HepG2 (cell line): ENCODE measurements around the gene ERMAP. TPM values are rescaled to one million over a fixed set of nuclear protein-coding genes. Genes with fewer than 3 reads are reported as not detected.

Source experiments
- CHD2 ChIP-seq: IDR thresholded peaks from 2 replicates; pipeline ENCODE4 v1.6.1; 2011; ENCODE audit warnings: low read depth, low read length, improper control_type of control experiment
- ELF1 ChIP-seq: sonication (generic); formaldehyde crosslinking; IDR thresholded peaks from 2 replicates; pipeline ENCODE4 v1.4.0; 2020; ENCODE audit warnings: missing genetic modification reagents
- JUND ChIP-seq: sonication (generic); formaldehyde crosslinking; IDR thresholded peaks from 2 replicates; pipeline ENCODE4 v1.8.0; 2022; ENCODE audit warnings: mild to moderate bottlenecking, missing genetic modification reagents
- NR0B2 ChIP-seq: sonication (generic); formaldehyde crosslinking; IDR thresholded peaks from 2 replicates; pipeline ENCODE4 v1.4.0; 2020; ENCODE audit warnings: mild to moderate bottlenecking, missing genetic modification reagents
- REL ChIP-seq: sonication (generic); formaldehyde crosslinking; conservative IDR thresholded peaks from 2 replicates; pipeline ENCODE4 v1.8.0; 2022; ENCODE audit warnings: mild to moderate bottlenecking, missing genetic modification reagents, moderate library complexity
- RFXAP ChIP-seq: sonication (generic); formaldehyde crosslinking; IDR thresholded peaks from 2 replicates; pipeline ENCODE4 v1.4.0; 2020; ENCODE audit warnings: missing genetic modification reagents, borderline replicate concordance
- SP2 ChIP-seq: sonication (generic); formaldehyde crosslinking; IDR thresholded peaks from 2 replicates; pipeline ENCODE4 v1.5.1; 2020; ENCODE audit warnings: mild to moderate bottlenecking, missing genetic modification reagents
- ZC3H13 ChIP-seq: sonication (generic); formaldehyde crosslinking; IDR thresholded peaks from 2 replicates; pipeline ENCODE4 v1.8.1; 2023; ENCODE audit warnings: mild to moderate bottlenecking, missing genetic modification reagents, moderate library complexity
- ZGPAT ChIP-seq: IDR thresholded peaks from 2 replicates; pipeline ENCODE4 v1.6.1; 2016; ENCODE audit warnings: mild to moderate bottlenecking
- ZNF235 ChIP-seq: sonication (generic); formaldehyde crosslinking; IDR thresholded peaks from 2 replicates; pipeline ENCODE4 v1.8.1; 2023; ENCODE audit warnings: mild to moderate bottlenecking, missing genetic modification reagents, borderline replicate concordance
- ZNF576 ChIP-seq: sonication (generic); formaldehyde crosslinking; IDR thresholded peaks from 2 replicates; pipeline ENCODE4 v1.4.0; 2020; ENCODE audit warnings: mild to moderate bottlenecking, missing genetic modification reagents
- ZNF589 ChIP-seq: sonication (generic); formaldehyde crosslinking; conservative IDR thresholded peaks from 2 replicates; pipeline ENCODE4 v1.8.0; 2022; ENCODE audit warnings: mild to moderate bottlenecking, moderate library complexity, missing genetic modification reagents
- polyA plus RNA-seq, 8 experiments: library from polyadenylated mRNA; depleted of rRNA in 3 of 8; stranded (reverse) in 7 of 8; unstranded in 1 of 8; fragments of >200 nt; fragmentation: Illumina TruSeq in 4 of 8; extraction: Trizol in 4 of 8; gene quantifications; 2 replicates each; pipeline versions ENCODE4 v1.2.1 to v1.2.3, GENCODE V29; 2011 to 2016; ENCODE audit warnings: low read depth in 4 of 8, missing spikeins in 1 of 8, mixed read lengths in 1 of 8; ENCODE audit not compliant: insufficient read depth in 1 of 8
- total RNA-seq, 5 experiments: library from RNA; depleted of rRNA; stranded (reverse); fragments of >200 nt; fragmentation: Illumina TruSeq; extraction: Trizol; gene quantifications; 2 replicates each; pipeline ENCODE4 v1.2.3, GENCODE V29; 2016; ENCODE audit warnings: low read depth in 1 of 5
- TF ChIP-seq, protein P1 (sequence below): sonication (generic); formaldehyde crosslinking; IDR thresholded peaks from 2 replicates; pipeline ENCODE4 v1.5.1; 2020; ENCODE audit warnings: mild to moderate bottlenecking, missing genetic modification reagents, borderline replicate concordance
- TF ChIP-seq, protein P2 (sequence below): sonication (generic); formaldehyde crosslinking; IDR thresholded peaks from 2 replicates; pipeline ENCODE4 v1.9.0; 2022; ENCODE audit warnings: low read depth, missing genetic modification reagents
- TF ChIP-seq, protein P3 (sequence below): sonication (generic); formaldehyde crosslinking; IDR thresholded peaks from 2 replicates; pipeline ENCODE4 v1.5.1; 2020; ENCODE audit warnings: mild to moderate bottlenecking, missing genetic modification reagents, borderline replicate concordance
- TF ChIP-seq, protein P4 (sequence below): sonication (generic); formaldehyde crosslinking; IDR thresholded peaks from 2 replicates; pipeline ENCODE4 v1.4.0; 2020; ENCODE audit warnings: mild to moderate bottlenecking, missing genetic modification reagents

Gene ERMAP
- total and polyA plus RNA-seq, 2 of the 13 experiments (the other 11 are each of a cell fraction or from before 2014, with no cell fraction given) = 2.2 to 4.4 TPM

DNA sequence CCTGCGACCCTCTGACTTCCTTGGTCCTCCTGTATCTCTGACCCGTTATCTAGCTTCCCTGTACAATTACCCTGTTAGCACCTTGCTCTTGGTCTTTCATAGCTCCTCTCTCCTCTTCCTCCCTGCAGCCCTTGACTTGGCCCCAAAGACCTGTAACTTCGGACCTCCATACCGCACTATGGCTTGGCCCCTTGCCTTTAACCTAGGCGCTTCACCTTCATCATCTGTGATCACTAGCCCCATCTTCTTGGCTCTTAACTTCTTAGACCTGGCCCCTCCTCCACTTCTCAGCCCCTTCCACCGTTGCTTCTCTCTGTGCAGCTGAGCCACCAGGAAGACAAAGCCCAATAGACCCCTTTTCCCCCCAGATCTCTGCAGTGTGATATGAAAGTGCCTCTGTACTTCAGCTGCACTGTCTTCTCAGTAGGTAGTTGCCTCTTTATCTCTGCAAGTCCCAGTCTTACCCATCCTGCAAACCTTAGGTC lies 30.2 kb downstream of the ERMAP start (continued):
- TF ChIP-seq, protein P1, sequence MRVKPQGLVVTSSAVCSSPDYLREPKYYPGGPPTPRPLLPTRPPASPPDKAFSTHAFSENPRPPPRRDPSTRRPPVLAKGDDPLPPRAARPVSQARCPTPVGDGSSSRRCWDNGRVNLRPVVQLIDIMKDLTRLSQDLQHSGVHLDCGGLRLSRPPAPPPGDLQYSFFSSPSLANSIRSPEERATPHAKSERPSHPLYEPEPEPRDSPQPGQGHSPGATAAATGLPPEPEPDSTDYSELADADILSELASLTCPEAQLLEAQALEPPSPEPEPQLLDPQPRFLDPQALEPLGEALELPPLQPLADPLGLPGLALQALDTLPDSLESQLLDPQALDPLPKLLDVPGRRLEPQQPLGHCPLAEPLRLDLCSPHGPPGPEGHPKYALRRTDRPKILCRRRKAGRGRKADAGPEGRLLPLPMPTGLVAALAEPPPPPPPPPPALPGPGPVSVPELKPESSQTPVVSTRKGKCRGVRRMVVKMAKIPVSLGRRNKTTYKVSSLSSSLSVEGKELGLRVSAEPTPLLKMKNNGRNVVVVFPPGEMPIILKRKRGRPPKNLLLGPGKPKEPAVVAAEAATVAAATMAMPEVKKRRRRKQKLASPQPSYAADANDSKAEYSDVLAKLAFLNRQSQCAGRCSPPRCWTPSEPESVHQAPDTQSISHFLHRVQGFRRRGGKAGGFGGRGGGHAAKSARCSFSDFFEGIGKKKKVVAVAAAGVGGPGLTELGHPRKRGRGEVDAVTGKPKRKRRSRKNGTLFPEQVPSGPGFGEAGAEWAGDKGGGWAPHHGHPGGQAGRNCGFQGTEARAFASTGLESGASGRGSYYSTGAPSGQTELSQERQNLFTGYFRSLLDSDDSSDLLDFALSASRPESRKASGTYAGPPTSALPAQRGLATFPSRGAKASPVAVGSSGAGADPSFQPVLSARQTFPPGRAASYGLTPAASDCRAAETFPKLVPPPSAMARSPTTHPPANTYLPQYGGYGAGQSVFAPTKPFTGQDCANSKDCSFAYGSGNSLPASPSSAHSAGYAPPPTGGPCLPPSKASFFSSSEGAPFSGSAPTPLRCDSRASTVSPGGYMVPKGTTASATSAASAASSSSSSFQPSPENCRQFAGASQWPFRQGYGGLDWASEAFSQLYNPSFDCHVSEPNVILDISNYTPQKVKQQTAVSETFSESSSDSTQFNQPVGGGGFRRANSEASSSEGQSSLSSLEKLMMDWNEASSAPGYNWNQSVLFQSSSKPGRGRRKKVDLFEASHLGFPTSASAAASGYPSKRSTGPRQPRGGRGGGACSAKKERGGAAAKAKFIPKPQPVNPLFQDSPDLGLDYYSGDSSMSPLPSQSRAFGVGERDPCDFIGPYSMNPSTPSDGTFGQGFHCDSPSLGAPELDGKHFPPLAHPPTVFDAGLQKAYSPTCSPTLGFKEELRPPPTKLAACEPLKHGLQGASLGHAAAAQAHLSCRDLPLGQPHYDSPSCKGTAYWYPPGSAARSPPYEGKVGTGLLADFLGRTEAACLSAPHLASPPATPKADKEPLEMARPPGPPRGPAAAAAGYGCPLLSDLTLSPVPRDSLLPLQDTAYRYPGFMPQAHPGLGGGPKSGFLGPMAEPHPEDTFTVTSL (CRISPR knock-in tag) = no peak
- 0 out of 2 replicates have a peak, but pooled peaks have one; percentile 29 for TF ChIP-seq ZNF235 (CRISPR knock-in tag)
- no peak for TF ChIP-seq NR0B2 (CRISPR knock-in tag)
- TF ChIP-seq ZGPAT (CRISPR knock-in tag) = no peak
- TF ChIP-seq, protein P2, sequence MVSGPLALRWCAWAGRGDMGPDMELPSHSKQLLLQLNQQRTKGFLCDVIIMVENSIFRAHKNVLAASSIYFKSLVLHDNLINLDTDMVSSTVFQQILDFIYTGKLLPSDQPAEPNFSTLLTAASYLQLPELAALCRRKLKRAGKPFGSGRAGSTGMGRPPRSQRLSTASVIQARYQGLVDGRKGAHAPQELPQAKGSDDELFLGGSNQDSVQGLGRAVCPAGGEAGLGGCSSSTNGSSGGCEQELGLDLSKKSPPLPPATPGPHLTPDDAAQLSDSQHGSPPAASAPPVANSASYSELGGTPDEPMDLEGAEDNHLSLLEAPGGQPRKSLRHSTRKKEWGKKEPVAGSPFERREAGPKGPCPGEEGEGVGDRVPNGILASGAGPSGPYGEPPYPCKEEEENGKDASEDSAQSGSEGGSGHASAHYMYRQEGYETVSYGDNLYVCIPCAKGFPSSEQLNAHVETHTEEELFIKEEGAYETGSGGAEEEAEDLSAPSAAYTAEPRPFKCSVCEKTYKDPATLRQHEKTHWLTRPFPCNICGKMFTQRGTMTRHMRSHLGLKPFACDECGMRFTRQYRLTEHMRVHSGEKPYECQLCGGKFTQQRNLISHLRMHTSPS = no peak
- no peak for TF ChIP-seq ELF1 (CRISPR knock-in tag)
- peak; percentile 32; the same call in 1 of the 2 replicates for TF ChIP-seq ZNF576 (CRISPR knock-in tag)
- TF ChIP-seq, protein P3, sequence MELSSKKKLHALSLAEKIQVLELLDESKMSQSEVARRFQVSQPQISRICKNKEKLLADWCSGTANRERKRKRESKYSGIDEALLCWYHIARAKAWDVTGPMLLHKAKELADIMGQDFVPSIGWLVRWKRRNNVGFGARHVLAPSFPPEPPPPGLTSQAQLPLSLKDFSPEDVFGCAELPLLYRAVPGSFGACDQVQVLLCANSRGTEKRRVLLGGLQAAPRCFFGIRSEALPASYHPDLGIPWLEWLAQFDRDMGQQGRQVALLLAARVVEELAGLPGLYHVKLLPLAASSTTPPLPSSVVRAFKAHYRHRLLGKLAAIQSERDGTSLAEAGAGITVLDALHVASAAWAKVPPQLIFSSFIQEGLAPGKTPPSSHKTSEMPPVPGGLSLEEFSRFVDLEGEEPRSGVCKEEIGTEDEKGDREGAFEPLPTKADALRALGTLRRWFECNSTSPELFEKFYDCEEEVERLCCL (CRISPR knock-in tag) = no peak
- no peak for TF ChIP-seq REL
- no peak for TF ChIP-seq ZNF589 (CRISPR knock-in tag)
- no peak for TF ChIP-seq JUND (CRISPR knock-in tag)
- TF ChIP-seq, protein P4, sequence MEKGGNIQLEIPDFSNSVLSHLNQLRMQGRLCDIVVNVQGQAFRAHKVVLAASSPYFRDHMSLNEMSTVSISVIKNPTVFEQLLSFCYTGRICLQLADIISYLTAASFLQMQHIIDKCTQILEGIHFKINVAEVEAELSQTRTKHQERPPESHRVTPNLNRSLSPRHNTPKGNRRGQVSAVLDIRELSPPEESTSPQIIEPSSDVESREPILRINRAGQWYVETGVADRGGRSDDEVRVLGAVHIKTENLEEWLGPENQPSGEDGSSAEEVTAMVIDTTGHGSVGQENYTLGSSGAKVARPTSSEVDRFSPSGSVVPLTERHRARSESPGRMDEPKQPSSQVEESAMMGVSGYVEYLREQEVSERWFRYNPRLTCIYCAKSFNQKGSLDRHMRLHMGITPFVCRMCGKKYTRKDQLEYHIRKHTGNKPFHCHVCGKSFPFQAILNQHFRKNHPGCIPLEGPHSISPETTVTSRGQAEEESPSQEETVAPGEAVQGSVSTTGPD (CRISPR knock-in tag) = no peak
- TF ChIP-seq SP2 = no peak
- no peak for TF ChIP-seq CHD2
- no peak for TF ChIP-seq ZC3H13 (CRISPR knock-in tag)
- TF ChIP-seq RFXAP (CRISPR knock-in tag) = no peak
